HG02852 (cell line): ENCODE results near the gene GSTM4.
A peak's percentile ranks its signal among the peaks of the same experiment; 100 is the strongest.

Experiments used
- ATAC-seq: cut with Tn5 transposase; IDR thresholded peaks from one replicate; pipeline ENCODE4 v1.9.1; 2021; ENCODE audit warnings: mild to moderate bottlenecking, moderate library complexity; ENCODE audit not compliant: unreplicated experiment

GSTM4 gene

GRCh38 chr1:109636201-109636952 is 19.5 kb upstream of the GSTM4 start:
- no peak for ATAC-seq

DNA sequence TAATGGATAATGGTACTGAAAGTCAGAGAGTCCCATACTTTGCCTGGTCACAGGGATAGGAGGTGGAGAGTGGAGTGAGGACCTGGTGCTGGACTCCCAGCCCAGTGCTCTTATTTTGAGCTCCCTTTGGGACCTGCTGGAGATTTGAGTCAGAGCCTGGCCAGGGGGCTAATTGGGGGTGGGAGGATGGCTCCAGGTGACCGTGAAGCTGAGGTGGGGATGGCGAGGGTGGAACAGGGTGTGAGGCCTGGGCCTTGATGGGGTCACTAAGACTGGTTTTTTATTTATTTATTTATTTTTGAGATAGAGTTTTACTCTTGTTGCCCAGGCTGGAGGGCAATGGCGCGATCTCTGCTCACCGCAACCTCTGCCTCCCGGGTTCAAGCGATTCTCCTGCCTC is 18.5 kb upstream of the GSTM4 start:
- ATAC-seq = no peak

GRCh38 chr1:109639063-109639840 is 16.6 kb upstream of the GSTM4 start:
- ATAC-seq = no peak

- no peak for ATAC-seq
Observed at GRCh38 chr1:109639841-109640184, 16.1 kb upstream of the GSTM4 start.

DNA sequence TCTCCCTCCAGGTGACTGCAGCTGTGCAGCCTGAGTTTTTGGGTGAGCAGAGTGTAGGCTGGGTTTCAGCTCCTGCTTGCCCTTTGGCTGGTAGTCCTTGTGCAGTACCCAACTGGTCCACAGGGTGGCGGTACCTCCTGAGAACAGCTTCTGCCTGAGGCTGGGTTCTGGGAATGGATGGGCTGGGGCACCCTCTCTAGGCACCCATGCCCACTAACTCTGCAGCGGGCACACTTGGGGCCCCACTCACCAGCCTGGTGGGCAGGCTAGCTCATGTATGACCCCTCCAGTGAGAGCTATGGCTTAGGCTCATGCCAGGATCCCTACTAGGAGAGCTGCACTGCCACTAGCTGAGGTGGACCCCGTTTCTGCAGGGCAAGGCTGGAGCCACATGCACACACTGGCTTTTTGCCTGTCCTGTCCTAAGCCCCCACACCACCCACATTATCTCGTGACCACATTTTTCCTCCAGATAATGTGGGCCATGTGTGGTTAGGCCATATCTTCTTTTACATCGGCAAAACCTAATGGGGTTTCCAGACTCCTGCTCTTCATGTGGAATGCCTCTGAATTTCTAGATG is 15.5 kb upstream of the GSTM4 start:
- peak; percentile 54 for ATAC-seq

- no peak for ATAC-seq
Observed at GRCh38 chr1:109641078-109641740, 14.7 kb upstream of the GSTM4 start.

DNA sequence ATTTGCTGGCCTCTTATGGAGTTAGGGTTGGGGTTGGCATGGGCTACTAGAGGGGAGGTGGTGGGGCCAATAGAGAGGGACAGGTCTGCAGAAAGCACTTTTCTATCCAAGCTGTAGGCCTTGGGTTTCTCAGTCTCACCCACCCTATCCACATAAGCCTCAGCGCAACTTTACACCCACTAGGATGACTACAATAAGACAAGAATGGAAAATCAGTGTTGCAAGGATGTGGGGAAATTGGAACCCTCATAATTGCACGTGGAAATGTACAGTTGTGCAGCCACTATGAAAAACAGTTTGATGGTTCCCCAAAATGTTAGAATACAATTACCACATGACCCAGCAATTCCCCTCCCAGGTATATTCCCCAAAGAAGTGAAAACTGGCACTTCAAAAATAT is 14.0 kb upstream of the GSTM4 start:
- no peak for ATAC-seq

GRCh38 chr1:109642626-109643025 is 13.3 kb upstream of the GSTM4 start:
- ATAC-seq = no peak

DNA sequence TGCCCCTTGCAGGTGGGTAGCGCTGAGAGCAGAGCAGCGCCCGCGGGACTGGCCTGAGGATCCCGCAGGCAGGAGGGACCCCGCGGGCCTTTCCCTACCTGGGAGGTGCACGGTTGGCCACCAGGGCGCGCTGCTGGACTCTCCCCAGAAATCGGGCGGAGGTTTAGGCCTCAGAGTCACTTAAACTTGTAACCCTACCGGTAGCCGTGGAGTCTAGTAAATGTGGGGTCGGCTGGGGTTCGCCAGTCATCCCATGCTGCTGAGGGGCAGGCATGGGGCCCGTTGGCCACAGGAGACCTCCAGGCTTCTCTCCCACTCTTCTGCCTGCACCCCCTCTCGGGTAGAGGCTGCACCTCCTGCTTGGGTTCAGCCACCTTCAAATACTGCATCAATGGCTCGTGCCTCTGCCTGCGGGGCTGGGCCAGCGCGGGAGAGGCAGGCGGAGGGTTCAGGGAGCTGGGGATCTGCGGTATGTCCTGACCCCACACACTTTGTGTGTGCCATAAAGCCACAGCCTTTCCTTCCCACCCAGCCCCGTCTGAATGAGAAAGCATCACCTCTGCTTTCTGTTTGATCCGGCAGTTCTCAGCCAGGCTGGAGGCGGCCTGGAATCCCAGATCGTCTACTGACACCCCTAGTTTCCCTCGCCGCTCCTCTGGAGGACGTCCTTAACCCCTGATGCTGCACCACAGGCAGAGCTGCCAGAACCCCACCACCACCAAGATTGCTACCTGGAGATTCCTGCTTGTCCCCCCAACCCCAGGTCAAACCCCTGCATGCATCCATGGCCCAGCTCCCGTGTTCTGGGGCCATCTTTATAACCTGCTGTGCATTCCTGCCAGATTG is 12.3 kb upstream of the GSTM4 start:
- ATAC-seq = peak; percentile 83

DNA sequence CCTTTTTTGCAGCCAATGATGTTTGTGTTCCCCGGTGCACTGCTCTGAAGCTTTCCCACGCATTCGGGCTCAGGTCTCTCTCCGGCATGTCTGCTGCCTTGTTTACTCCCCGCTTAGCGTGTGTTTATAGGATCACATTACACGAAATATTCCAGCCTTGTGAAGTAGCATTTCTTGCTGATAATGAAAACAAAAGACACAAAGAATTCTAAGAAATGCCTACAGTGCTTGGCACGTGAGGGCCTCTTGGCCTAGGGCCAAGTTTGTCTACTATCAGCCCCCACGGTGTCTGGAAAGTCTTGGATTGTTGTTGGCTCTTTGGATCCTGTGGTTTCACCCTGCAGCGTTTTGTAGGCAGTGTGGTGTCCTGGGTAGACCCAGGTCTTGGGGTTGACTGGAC is 11.2 kb upstream of the GSTM4 start:
- ATAC-seq = no peak

DNA sequence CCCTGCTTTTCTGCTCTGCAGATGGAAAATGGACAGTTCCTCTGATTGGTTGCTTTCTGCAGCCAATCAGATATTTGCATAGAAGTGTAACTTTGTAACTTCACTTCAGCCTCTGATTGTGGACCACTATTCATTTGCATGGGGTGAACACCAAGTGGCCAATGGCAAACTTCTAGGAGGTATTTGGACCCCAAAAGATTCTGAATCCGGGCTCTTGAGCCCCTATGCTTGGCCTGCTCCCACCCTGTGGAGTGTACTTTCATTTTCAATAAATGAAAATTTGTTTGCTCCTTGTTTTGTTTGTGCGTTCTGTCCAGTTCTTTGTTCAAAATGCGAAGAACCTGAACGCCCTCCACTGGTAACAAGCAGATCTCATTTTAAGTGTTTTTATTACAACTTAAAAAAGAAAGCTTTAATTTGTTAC is 6.4 kb upstream of the GSTM4 start:
- ATAC-seq = no peak

GRCh38 chr1:109650609-109651008 is 5.3 kb upstream of the GSTM4 start:
- ATAC-seq = no peak

GRCh38 chr1:109652402-109652801 is 3.5 kb upstream of the GSTM4 start:
- ATAC-seq = no peak

GRCh38 chr1:109653306-109653705 is 2.6 kb upstream of the GSTM4 start:
- no peak for ATAC-seq

DNA sequence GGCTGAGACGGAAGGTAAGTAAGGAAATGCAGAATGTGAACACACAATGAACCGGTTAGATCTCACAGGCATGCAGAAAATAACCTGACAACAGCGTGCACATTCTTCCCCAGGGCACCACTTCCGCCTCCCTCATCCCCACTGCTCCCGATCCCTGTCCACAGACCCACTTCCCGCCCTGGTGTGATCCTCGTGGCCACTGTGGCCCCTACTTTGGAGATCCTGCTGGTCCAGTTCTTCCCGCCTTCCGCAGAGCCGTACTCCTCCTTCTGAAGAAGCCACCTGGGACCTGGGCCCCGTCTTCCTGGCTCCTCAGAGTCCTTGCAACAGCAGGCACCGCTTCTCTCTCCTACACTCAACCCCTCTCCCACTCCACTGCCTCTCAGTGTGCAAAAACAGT is 1.4 kb upstream of the GSTM4 start:
- ATAC-seq = no peak

DNA sequence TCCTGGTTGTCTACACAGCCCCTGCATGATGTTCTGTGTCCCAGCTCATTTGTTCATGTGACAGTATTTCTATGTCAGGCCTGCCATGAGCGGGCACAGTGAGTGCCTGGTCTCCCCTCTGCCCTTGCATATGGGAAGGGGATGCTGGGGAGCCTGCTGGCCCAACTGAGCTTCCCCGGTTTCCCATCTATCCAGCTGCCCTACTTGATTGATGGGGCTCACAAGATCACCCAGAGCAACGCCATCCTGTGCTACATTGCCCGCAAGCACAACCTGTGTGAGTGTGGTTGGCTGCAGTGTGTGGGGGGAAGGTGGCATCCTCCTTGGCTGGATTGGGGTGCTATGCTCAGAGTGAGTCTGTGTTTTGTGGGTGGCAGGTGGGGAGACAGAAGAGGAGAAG is 1.5 kb downstream of the GSTM4 start:
- no peak for ATAC-seq

- no peak for ATAC-seq
Observed at GRCh38 chr1:109657970-109658369, 2.1 kb downstream of the GSTM4 start.

DNA sequence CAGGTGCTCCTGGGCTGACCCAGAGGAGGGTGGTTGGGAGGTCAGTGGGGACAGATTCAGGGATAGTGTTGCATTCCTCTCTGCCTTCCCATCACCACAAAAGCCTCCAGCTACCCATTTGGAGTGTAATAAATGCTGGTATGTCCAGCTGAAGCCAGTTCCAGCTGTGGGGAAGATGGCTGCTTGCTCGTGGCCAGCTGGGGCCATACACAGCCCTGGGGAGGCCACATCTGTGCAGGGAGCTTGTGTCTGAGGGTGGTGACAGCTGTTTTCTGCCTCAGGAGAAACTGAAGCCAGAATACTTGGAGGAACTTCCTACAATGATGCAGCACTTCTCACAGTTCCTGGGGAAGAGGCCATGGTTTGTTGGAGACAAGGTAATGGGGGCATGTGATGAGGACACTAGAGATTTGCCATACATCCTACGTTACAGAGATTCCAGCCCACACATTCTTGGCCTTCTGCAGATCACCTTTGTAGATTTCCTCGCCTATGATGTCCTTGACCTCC is 2.7 kb downstream of the GSTM4 start:
- ATAC-seq = no peak

DNA sequence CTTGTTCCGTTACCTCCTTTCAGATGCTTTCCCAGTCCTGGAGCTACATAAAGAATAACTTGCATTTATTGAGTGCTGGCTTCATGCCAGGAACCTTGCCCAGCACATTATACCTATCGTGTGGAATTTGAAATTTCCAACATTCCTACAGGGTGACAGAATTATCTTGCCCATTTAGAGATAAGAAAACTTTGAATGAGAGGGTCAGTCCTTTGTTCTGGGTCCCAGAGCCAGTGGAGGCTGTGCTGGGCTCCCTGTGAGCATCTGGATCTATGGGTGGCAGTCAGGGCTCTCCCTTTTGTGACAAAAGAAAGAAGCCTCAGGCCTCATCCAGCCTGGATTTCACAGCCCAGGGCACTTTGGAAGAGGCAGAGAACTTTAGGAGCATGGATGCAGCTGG is 3.2 kb downstream of the GSTM4 start:
- no peak for ATAC-seq

GRCh38 chr1:109659997-109660690 is 4.2 kb downstream of the GSTM4 start:
- no peak for ATAC-seq
